Transverse colon (tissue), 4 donors: ENCODE results near the gene HDLBP. TPM values are rescaled to one million over a fixed set of nuclear protein-coding genes. Genes with fewer than 3 reads are reported as not detected.

Source experiments
- DNase-seq: peaks from one replicate; pipeline ENCODE4 v3.0.0-alpha.2; 2019
- H3K27ac ChIP-seq, 4 donors: fragments of 200-600 bp; sonication (generic); 2 replicates each; pipeline ENCODE4 v1.5.1; 2016 to 2018; ENCODE audit warnings: inconsistent platforms in 4 of 4
- H3K27me3 ChIP-seq: fragments of 200-600 bp; sonication (generic); 2 replicates; pipeline ENCODE4 v1.5.1; 2017; ENCODE audit warnings: inconsistent platforms
- H3K36me3 ChIP-seq, 4 donors: fragments of 200-600 bp; sonication (generic); 2 replicates each; pipeline ENCODE4 v1.5.1; 2017 to 2019; ENCODE audit warnings: inconsistent platforms in 4 of 4
- H3K4me1 ChIP-seq, 4 donors: fragments of 200-600 bp; sonication (generic); 2 replicates each; pipeline ENCODE4 v1.5.1; 2017 to 2020; ENCODE audit warnings: inconsistent platforms in 4 of 4
- H3K4me3 ChIP-seq, 4 donors: fragments of 200-600 bp; sonication (generic); 1 replicate in 1 of 4; 2 replicates in 3 of 4; pipeline versions ENCODE4 v1.5.1 to v1.6.1; 2017 to 2019; ENCODE audit warnings: inconsistent platforms in 4 of 4
- H3K9me3 ChIP-seq, 2 donors: fragments of 200-600 bp; sonication (generic); 2 replicates each; pipeline ENCODE4 v1.5.1; 2017 to 2019; ENCODE audit warnings: inconsistent platforms in 2 of 2
- CTCF ChIP-seq, 5 experiments: fragments of 200-600 bp in 3 of 5; fragments of 450-650 bp in 2 of 5; sonication (generic) in 3 of 5; IDR thresholded peaks; 1 replicate in 2 of 5; 2 replicates in 3 of 5; pipeline ENCODE4 v1.5.1; 2016 to 2017; ENCODE audit warnings: antibody characterized with exemption in 5 of 5, inconsistent platforms in 3 of 5, mild to moderate bottlenecking in 2 of 5, moderate library complexity in 1 of 5
- EP300 ChIP-seq: sonication (generic); formaldehyde crosslinking; IDR thresholded peaks from one replicate; pipeline ENCODE4 v1.6.1; 2017; ENCODE audit warnings: antibody characterized with exemption, low read depth
- POLR2A ChIP-seq: fragments of 450-650 bp; IDR thresholded peaks from one replicate; pipeline ENCODE4 v1.6.1; 2016; ENCODE audit warnings: antibody characterized with exemption, mild to moderate bottlenecking, moderate library complexity
- POLR2AphosphoS5 ChIP-seq, 3 donors: sonication (generic); formaldehyde crosslinking; IDR thresholded peaks; one replicate each; pipeline ENCODE4 v1.6.1; 2016; ENCODE audit warnings: antibody characterized with exemption in 3 of 3
- WGBS, 2 donors: methylation state at CpG; one replicate each; pipeline ENCODE4 v1.1.5; 2018; ENCODE audit warnings: low coverage in 1 of 2; 5-methylcytosine and 5-hydroxymethylcytosine counted together
- in situ Hi-C, 4 donors: fragments of 200-750 bp; cut with MboI; loops; one replicate each; pipeline versions ENCODE4 v1.15.0 to v1.15.1; 2017; ENCODE audit warnings: low sequenced_read_pairs in 3 of 4, low pct_ligation_motif_present in 1 of 4, low pct_unique_long_range_greater_than_20kb in 1 of 4
- intact Hi-C: fragments of 100-400 bp; cut with DNase I; formaldehyde crosslinking; loops from one replicate; pipeline ENCODE4 v1.15.1; 2023; ENCODE audit warnings: low total_unique reads
- total RNA-seq, 4 donors: library from RNA; depleted of rRNA; stranded (reverse); fragments of >200 nt; gene quantifications; one replicate each; pipeline ENCODE4 v1.1.0, GENCODE V29; 2016

Gene HDLBP
- total RNA-seq, 4 donors from 2014 or later = 168 to 1,885 (median 314) TPM

GRCh38 chr2:241209271-241209670, 106.2 kb downstream of the HDLBP start:
- intact Hi-C loops = no loop called here
- Histone ChIP-seq H3K4me1 (no peaks in the 10 kb centered on the region), H3K36me3 (no peaks in the 10 kb centered on the region), H3K27ac (no peak overlapping the region), H3K27me3 (no peaks in the 10 kb centered on the region), H3K9me3 (no peaks in the 10 kb centered on the region), H3K4me3 (no peak overlapping the region)
- TF ChIP-seq CTCF (IDR thresholded peaks at IDR 0.05) = no peak
- no peak for TF ChIP-seq POLR2A
- no peak for TF ChIP-seq EP300
- no peak for TF ChIP-seq POLR2AphosphoS5 (IDR thresholded peaks at IDR 0.05)
- 86% methylated on average over 30 of the region's 33 CpGs; no CpG with 5 or more reads in 1 of the 2 donors for WGBS, 2 donors
- no peak for DNase-seq
- in situ Hi-C loops = no loop called here

GRCh38 chr2:241208058-241208457, 107.4 kb downstream of the HDLBP start:
- in situ Hi-C loops (no loop called here), intact Hi-C loops (no loop called here)
- no peak for DNase-seq
- Histone ChIP-seq H3K9me3 (no peaks in the 10 kb centered on the region), H3K4me1 (no peaks in the 10 kb centered on the region), H3K36me3 (no peaks in the 10 kb centered on the region), H3K27ac (no peak overlapping the region), H3K27me3 (no peaks in the 10 kb centered on the region), H3K4me3 (no peak overlapping the region)
- TF ChIP-seq POLR2A = no peak
- no peak for TF ChIP-seq CTCF (IDR thresholded peaks at IDR 0.05)
- TF ChIP-seq EP300 = no peak
- no peak for TF ChIP-seq POLR2AphosphoS5 (IDR thresholded peaks at IDR 0.05)
- WGBS, 2 donors = 70% methylated on average over 6 of the region's 6 CpGs; no CpG with 5 or more reads in 1 of the 2 donors

GRCh38 chr2:241207641-241208040, 107.8 kb downstream of the HDLBP start:
- Histone ChIP-seq H3K4me3 (no peak overlapping the region), H3K36me3 (no peaks in the 10 kb centered on the region), H3K4me1 (no peaks in the 10 kb centered on the region), H3K9me3 (no peaks in the 10 kb centered on the region), H3K27ac (no peak overlapping the region), H3K27me3 (no peaks in the 10 kb centered on the region)
- intact Hi-C loops (no loop called here), in situ Hi-C loops (no loop called here)
- TF ChIP-seq EP300 (no peak), POLR2A (no peak), CTCF (IDR thresholded peaks at IDR 0.05) (no peak), POLR2AphosphoS5 (IDR thresholded peaks at IDR 0.05) (no peak)
- no peak for DNase-seq
- 52 to 80% methylated on average over 1 to 6 of the region's 6 CpGs for WGBS, 2 donors

GRCh38 chr2:241207151-241207550, 108.3 kb downstream of the HDLBP start:
- TF ChIP-seq POLR2A (no peak), EP300 (no peak)
- DNase-seq = no peak
- Histone ChIP-seq H3K27ac (no peak overlapping the region), H3K4me1 (no peaks in the 10 kb centered on the region), H3K36me3 (no peaks in the 10 kb centered on the region), H3K4me3 (no peak overlapping the region), H3K9me3 (no peaks in the 10 kb centered on the region), H3K27me3 (no peaks in the 10 kb centered on the region)
- in situ Hi-C loops (no loop called here), intact Hi-C loops (no loop called here)
- 82 to 86% methylated on average over 1 of the region's 1 CpG for WGBS, 2 donors

- no peak overlapping the region for H3K27ac ChIP-seq
- H3K9me3 ChIP-seq = no peaks in the 10 kb centered on the region
- in situ Hi-C loops = no loop called here
- no peak for DNase-seq
- H3K27me3 ChIP-seq = no peaks in the 10 kb centered on the region
- intact Hi-C loops = no loop called here
- H3K36me3 ChIP-seq = no peaks in the 10 kb centered on the region
- H3K4me3 ChIP-seq = no peak overlapping the region
- no peak for TF ChIP-seq CTCF (IDR thresholded peaks at IDR 0.05)
- no peak for TF ChIP-seq POLR2AphosphoS5 (IDR thresholded peaks at IDR 0.05)
- no peak for TF ChIP-seq EP300
- no peak for TF ChIP-seq POLR2A
- 80% methylated on average over 3 of the region's 3 CpGs; no CpG with 5 or more reads in 1 of the 2 donors for WGBS, 2 donors
- H3K4me1 ChIP-seq = no peaks in the 10 kb centered on the region
Observed at GRCh38 chr2:241205086-241205485, 110.4 kb downstream of the HDLBP start.
